IPS-20b (cell line): ENCODE measurements around the gene DNAJC16.
"Not testable (repeated sequence)": the region's sequence is repeated elsewhere in the genome, so short reads cannot be mapped to it uniquely, and the experiment has no call there.

Source experiments
- H3K27ac ChIP-seq: one replicate; pipeline ENCODE4 v1.5.1; 2013; ENCODE audit warnings: low read length
- H3K27me3 ChIP-seq: 2 replicates; pipeline ENCODE4 v1.6.1; 2013; ENCODE audit warnings: mild to moderate bottlenecking, low read length, inconsistent platforms; ENCODE audit not compliant: insufficient read depth
- H3K36me3 ChIP-seq: 2 replicates; pipeline ENCODE4 v1.6.1; 2013; ENCODE audit warnings: low read depth, mild to moderate bottlenecking, inconsistent platforms, low read length, moderate library complexity; ENCODE audit not compliant: insufficient read depth
- H3K4me1 ChIP-seq: 2 replicates; pipeline ENCODE4 v1.6.1; 2013; ENCODE audit warnings: mild to moderate bottlenecking, control low read depth, inconsistent platforms, low read length, moderate library complexity; ENCODE audit not compliant: insufficient read depth
- H3K4me3 ChIP-seq: 2 replicates; pipeline ENCODE4 v1.5.1; 2013; ENCODE audit warnings: mild to moderate bottlenecking, low read length, inconsistent platforms
- H3K9ac ChIP-seq: 2 replicates; pipeline ENCODE4 v1.6.1; 2013; ENCODE audit warnings: low read depth, mild to moderate bottlenecking, inconsistent platforms, low read length, moderate library complexity
- H3K9me3 ChIP-seq: 2 replicates; pipeline ENCODE4 v1.6.1; 2013; ENCODE audit warnings: mild to moderate bottlenecking, low read depth, low read length, inconsistent platforms; ENCODE audit not compliant: insufficient read depth

Gene DNAJC16

DNA sequence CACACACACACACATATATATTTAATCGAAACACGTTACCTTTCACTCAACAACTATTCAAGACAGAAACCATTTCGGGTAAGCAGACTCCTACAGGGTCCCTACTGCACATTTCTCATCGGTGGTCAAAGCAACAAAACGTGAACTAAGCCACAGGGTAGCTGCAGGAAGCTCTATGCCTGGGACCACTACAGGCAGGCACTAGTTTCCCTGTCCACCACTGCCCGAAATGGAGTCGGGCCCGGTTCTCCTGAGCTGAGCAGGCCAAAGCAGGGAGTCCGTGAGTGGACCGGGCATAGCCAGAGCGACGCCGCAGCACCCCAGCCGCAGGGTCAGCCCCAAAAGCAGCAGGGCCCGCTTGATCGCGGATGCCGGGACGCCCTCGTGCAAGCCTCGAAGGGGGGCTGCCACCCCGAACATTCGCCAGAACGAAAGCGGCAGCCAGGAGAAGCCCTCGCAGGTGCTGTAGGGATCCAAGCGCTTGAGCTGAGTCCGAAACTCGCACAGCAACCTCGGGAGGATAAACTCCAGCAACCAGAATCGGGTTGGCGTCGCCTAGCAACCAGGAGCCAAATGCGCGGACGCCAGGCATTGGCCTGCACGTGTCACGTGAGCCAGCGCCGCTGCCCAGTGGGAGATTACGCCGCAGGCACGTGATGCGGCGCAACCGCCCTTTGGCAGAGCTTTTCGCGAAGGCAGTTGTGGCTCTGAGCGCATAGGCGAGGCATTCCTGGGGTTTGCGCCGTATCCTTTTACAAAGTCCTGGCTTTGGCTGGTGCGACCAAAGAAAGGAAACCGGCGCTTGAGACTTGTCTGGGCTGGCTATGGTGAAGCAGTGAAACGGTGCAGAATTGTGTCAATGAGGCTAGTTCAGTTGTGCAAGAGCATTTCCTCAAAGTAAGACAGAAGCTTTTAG is 76.7 kb downstream of the DNAJC16 start:
- H3K27me3 ChIP-seq, result peaks cover 27% of the 10 kb centered on the region
- no peaks in the 10 kb centered on the region for H3K4me1 ChIP-seq
- no peaks in the 10 kb centered on the region for H3K9me3 ChIP-seq
- peak overlapping the region; percentile 77 for H3K4me3 ChIP-seq
- peak overlapping the region; percentile 71; the same call in 1 of the 2 replicates for H3K9ac ChIP-seq
- H3K36me3 ChIP-seq, result no peaks in the 10 kb centered on the region
- no peak overlapping the region for H3K27ac ChIP-seq

DNA sequence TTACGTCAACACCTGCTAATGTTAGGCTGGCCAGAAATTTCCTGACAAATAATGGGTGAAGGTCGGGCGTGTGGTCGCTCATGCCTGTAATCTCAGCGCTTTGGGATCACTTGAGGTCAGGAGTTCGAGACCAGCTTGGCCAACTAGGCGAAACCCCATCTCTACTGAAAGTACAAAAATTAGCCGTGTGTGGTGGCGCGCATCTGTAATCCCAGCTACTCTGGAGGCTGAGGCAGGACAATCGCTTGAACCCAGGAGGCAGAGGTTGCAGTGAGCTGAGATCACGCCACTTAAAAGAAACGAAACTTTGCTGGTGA is 77.3 kb downstream of the DNAJC16 start:
- H3K27ac ChIP-seq, H3K4me1 ChIP-seq, H3K36me3 ChIP-seq: not testable (repeated sequence)

DNA sequence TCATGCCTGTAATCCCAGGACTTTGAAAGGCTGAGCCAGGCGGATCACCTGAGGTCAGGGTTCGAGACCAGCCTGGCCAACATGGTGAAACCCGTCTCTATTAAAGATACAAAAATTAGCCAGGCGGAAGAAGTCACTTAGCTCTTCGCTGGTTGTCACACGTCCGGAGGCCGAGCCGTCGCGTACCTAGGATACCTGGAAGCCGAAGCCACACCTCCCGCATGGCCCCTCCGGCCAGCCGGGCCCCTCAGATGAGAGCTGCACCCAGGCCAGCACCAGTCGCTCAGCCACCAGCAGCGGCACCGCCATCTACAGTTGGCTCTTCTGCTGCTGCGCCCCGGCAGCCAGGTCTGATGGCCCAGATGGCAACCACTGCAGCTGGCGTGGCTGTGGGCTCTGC is 77.8 kb downstream of the DNAJC16 start:
- H3K36me3 ChIP-seq, H3K9ac ChIP-seq, H3K27ac ChIP-seq, H3K4me1 ChIP-seq, H3K4me3 ChIP-seq, H3K9me3 ChIP-seq: not testable (repeated sequence)
- H3K27me3 ChIP-seq, result peaks cover 27% of the 10 kb centered on the region

More for the DNA sequence above, 77.3 kb downstream of the DNAJC16 start:
- Histone ChIP-seq H3K27me3 (peaks cover 27% of the 10 kb centered on the region), H3K4me3 (peak overlapping the region; percentile 77)
- not testable (repeated sequence) for H3K9me3 ChIP-seq, H3K9ac ChIP-seq

DNA sequence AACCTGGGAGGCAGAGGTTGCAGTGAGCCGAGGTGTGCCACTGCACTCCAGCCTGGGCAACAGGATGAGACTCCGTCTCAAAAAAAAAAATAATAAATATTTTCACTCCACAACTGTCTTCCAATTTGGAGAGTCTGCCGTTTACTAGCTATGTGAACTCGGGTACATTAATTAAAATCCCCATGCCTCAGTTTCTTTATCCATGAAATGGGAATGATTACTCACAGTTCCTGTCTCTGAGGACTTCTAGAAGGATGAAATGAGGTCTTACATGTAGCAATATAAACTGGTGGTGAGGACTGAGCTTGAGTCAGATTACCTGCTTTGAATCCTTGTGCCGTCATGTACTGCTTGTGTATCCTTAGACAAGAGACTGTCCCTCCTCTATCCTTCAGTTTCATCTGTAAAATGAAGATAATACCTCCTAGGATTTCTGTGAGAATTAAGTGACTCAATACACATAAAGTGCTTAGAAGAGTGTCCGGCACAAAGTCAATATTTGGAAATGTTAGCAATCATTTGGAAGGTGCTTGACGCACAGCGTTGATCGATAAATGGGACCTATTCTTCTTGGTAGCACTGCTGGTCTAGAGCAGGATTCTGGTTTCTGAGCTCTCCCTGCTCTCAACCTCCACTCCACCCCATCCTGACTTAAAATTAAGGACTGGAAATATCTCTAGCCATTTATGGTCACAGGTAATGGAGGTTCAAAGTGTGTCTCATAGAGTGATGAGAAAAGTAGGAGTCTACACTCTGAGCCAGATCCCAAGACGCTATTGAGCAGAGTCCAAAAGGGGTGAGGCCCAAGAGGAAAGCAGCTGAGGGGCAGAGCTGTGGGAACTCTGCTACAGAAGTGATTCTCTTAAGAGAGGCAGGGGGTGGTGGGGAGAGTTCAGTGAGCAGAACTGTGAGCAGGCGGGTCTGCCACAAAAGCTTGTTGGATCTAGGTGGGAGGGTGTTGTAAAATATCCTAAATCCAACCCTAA is 79.0 kb downstream of the DNAJC16 start:
- no peaks in the 10 kb centered on the region for H3K4me1 ChIP-seq

DNA sequence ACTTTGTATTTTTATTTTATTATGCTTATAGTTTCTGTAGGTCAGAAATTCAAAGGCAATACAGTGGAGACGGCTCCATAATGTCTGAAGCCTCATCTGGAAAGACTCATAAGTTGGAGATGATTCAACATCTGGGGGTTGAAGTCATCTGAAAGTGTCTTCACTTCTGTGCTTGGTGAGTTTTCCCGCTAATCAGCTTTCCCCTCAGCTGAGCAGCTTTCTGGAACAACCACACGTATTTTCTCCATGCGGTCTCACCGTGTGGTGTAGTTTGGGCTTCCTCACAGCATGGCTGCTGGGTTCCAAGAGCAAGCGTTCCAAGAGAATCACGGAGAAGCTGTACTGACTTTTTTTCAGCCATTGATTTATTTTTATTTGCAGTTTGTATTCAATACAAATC is 83.0 kb downstream of the DNAJC16 start:
- H3K36me3 ChIP-seq, result no peaks in the 10 kb centered on the region
- no peak overlapping the region for H3K27ac ChIP-seq
- H3K27me3 ChIP-seq, result peaks cover 17% of the 10 kb centered on the region
- no peaks in the 10 kb centered on the region for H3K4me1 ChIP-seq
- H3K9ac ChIP-seq, result no peak overlapping the region
- no peak overlapping the region for H3K4me3 ChIP-seq
- H3K9me3 ChIP-seq, result no peaks in the 10 kb centered on the region

More for the DNA sequence above, 79.0 kb downstream of the DNAJC16 start:
- Histone ChIP-seq H3K4me3 (no peak overlapping the region), H3K9ac (no peak overlapping the region), H3K9me3 (no peaks in the 10 kb centered on the region), H3K36me3 (no peaks in the 10 kb centered on the region), H3K27ac (no peak overlapping the region), H3K27me3 (peaks cover 27% of the 10 kb centered on the region)

DNA sequence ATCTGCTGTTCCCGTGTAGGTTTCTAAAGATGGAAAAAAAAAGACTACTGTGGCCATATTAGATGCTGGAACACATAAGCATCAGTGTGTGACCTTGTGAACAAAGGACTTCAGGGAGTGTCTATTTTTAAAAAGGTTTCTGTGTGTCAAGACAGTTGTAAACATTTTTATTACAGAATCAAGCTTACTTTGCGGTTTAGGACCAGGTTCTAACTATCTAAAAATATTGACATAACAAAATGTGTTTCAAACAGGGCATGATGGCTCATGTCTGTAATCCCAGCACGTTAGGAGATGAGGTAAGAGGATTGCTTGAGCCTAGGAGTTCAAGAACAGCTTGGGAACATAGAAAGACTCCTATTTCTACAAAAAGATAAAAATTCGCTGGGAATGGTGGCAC is 83.5 kb downstream of the DNAJC16 start:
- no peaks in the 10 kb centered on the region for H3K36me3 ChIP-seq
- no peaks in the 10 kb centered on the region for H3K4me1 ChIP-seq
- no peak overlapping the region for H3K27ac ChIP-seq

DNA sequence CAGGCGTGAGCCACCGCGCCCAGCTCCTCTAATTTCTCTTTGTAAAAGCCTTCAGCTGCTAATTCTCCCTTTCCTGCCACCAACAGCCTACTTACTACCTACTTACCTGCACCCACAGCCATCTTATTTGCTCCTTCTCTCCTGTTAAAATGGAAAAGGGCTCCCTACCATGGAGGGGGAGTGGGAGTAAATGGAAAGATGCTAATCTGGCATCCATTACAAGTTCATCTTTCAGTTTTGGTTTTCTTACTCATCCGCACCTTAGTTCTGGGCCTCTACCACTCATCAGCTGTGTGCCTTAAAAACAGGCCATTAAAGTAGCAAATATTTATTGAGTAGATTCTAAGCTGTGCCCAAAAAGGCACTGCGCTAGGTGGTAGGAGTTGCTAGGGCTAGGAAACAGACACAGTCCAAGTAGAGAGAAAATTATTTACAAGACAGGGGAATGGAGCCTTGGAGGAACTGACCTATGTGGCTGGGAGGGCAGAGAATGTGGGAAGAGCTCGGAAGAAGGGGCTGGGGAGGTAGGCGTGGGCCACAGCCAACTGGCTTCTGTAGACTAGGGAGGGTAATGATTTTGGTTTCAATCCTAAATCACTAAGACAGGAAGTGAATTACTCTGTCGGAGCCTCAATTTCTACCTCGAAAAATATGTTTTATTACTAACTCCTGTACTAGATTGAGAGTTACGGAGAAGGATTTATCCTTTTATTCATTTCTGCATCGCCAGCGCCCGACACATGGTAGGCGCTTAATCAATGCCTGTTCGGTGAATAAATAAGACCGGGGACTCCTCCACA is 89.9 kb downstream of the DNAJC16 start:
- Histone ChIP-seq H3K27ac (peak overlapping the region; percentile 16), H3K4me3 (peak overlapping the region; percentile 81)

More for the DNA sequence above, 83.5 kb downstream of the DNAJC16 start:
- Histone ChIP-seq H3K4me3 (no peak overlapping the region), H3K9ac (no peak overlapping the region), H3K27me3 (peaks cover 12% of the 10 kb centered on the region), H3K9me3 (no peaks in the 10 kb centered on the region)

DNA sequence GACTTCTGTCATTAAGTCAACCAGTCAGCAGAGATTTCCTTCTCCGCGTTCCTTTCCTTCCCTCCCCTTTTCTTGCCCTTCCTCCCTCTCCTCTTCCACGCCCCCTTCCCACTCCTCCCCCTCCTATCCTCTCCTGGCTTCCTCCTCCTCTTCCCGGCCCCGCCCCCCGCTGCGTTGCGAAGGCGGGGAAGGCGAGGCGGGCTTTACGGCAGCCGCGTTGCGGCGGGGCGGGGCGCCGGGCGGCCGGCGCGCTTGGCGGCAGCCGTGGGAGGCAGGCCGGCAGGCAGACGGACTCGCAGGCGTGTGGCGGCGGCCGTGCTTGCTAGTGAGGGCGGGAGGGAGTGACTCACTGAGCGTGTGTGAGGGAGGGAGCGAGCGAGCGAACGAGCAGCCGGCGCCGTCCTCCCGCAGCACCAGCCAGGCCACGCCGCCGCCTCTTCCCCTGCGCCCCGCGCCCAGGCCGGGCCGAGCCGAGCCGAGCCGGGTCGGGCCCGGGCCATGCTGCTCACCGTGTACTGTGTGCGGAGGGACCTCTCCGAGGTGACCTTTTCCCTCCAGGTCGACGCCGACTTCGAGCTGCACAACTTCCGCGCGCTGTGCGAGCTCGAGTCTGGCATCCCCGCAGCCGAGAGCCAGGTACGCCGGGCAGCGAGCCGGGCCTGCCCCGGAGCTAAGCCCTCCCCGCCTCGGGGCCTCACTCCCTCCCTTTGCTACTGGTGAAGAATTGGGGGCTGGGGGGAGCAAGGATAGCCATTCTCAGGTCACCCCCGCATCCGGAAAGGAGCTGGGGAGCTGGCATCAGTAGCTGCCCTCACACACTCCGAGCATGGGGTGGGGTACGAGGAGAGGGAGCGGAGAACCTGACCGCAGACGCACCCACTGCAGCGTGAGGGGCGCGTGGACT is 90.8 kb downstream of the DNAJC16 start, which contains the start of gene DDI2:
DDI2 (plus strand) TSS at position 286 of the 904 bp plus-strand sequence; CDS start at position 499, 213 bp downstream.
- Histone ChIP-seq H3K4me3 (peak within 1 kb of the TSS; percentile 91), H3K27me3 (no peaks in the 10 kb centered on the region), H3K36me3 (peaks cover 6% of the 10 kb centered on the region; the same call in 1 of the 2 replicates), H3K9me3 (no peaks in the 10 kb centered on the region), H3K27ac (peak within 1 kb of the TSS; percentile 34), H3K9ac (peak within 1 kb of the TSS; percentile 92), H3K4me1 (peaks cover 10% of the 10 kb centered on the region)

More for the DNA sequence above, 89.9 kb downstream of the DNAJC16 start:
- Histone ChIP-seq H3K9me3 (no peaks in the 10 kb centered on the region), H3K9ac (peak overlapping the region; percentile 74; the same call in 1 of the 2 replicates), H3K4me1 (peaks cover 10% of the 10 kb centered on the region), H3K27me3 (no peaks in the 10 kb centered on the region), H3K36me3 (peaks cover 6% of the 10 kb centered on the region; the same call in 1 of the 2 replicates)

DNA sequence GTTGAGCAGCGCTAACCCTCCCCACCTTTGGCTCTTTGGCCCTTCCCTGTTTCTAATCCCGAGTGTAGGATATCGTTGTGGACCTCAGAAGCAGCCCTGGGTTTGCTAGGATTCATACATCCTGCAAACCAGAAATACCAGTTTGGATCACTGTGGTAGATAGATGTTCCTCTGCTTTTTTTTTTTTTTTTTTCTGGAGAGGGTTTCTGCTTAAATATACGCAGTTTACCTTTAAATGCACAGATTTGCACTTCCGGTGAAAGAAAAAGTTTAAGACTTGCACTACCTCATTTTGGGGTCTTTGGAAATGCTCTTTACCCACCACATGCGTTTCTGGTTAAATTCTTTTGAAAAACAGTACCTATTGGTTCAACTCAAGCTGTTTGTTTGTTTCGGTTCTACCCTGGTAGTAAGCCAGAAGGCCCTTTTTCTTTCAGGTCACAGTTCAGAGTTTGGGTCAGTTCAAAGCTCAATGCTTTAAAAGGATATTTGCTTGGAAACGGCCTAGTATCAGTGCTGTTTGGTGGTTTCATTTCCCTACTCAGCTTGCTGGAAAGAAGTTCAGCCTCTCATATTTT is 91.5 kb downstream of the DNAJC16 start:
- H3K4me3 ChIP-seq, result peak overlapping the region; percentile 91
- H3K9ac ChIP-seq, result peak overlapping the region; percentile 92
- H3K36me3 ChIP-seq, result peaks cover 6% of the 10 kb centered on the region; the same call in 1 of the 2 replicates
- H3K9me3 ChIP-seq, result no peaks in the 10 kb centered on the region
- no peaks in the 10 kb centered on the region for H3K27me3 ChIP-seq
- peak overlapping the region; percentile 34 for H3K27ac ChIP-seq
- H3K4me1 ChIP-seq, result peaks cover 10% of the 10 kb centered on the region
